ENCODE results near the gene OPCML.

Gene OPCML

GRCh38 chr11:132925825-132926469, 606.4 kb downstream of the OPCML start:
- TF ChIP-seq CTCF (conservative IDR thresholded peaks at IDR 0.05; ENCODE audit: low read depth), result no peak
- DNase-seq (ENCODE audit: low spot score), result no peak
- CTCF ChIA-PET, result interaction anchor here (1.4 kb wide), 1 partner anchor 15 kb away, joined by 6 read pairs; no protein-coding TSS in a partner anchor
- POLR2A ChIA-PET (ENCODE audit: low non-redundant PET), result no interaction called here
- no peak overlapping the region for H3K27ac ChIP-seq

- H3K27ac ChIP-seq, result no peak overlapping the region
- CTCF ChIA-PET, result no interaction called here
- TF ChIP-seq CTCF (conservative IDR thresholded peaks at IDR 0.05; ENCODE audit: low read depth), result no peak
- DNase-seq (ENCODE audit: low spot score), result no peak
- POLR2A ChIA-PET (ENCODE audit: low non-redundant PET), result no interaction called here
Measured at GRCh38 chr11:132921597-132921996, 610.7 kb downstream of the OPCML start.

GRCh38 chr11:132920451-132921096, 611.7 kb downstream of the OPCML start:
- no peak for DNase-seq (ENCODE audit: low spot score)
- H3K27ac ChIP-seq, result no peak overlapping the region
- POLR2A ChIA-PET (ENCODE audit: low non-redundant PET), result no interaction called here
- no peak for TF ChIP-seq CTCF (conservative IDR thresholded peaks at IDR 0.05; ENCODE audit: low read depth)
- CTCF ChIA-PET, result no interaction called here

GRCh38 chr11:132914600-132914999, 617.7 kb downstream of the OPCML start:
- POLR2A ChIA-PET (ENCODE audit: low non-redundant PET), result no interaction called here
- TF ChIP-seq CTCF (conservative IDR thresholded peaks at IDR 0.05; ENCODE audit: low read depth), result no peak
- no peak overlapping the region for H3K27ac ChIP-seq
- DNase-seq (ENCODE audit: low spot score), result no peak
- CTCF ChIA-PET, result no interaction called here

GRCh38 chr11:132913886-132914285, 618.4 kb downstream of the OPCML start:
- ChIA-PET CTCF (interaction anchor here (0.6 kb wide), 1 partner anchor 9 kb away, joined by 4 read pairs; no protein-coding TSS in a partner anchor), POLR2A (ENCODE audit: low non-redundant PET) (no interaction called here)
- H3K27ac ChIP-seq, result no peak overlapping the region
- no peak for TF ChIP-seq CTCF (conservative IDR thresholded peaks at IDR 0.05; ENCODE audit: low read depth)
- DNase-seq (ENCODE audit: low spot score), result no peak

GRCh38 chr11:132913295-132913694, 619.0 kb downstream of the OPCML start:
- ChIA-PET POLR2A (ENCODE audit: low non-redundant PET) (no interaction called here), CTCF (interaction anchor here (0.5 to 0.6 kb wide), 2 partner anchors 9 to 499 kb away, joined by 3 to 4 read pairs; no protein-coding TSS in a partner anchor)
- no peak for DNase-seq (ENCODE audit: low spot score)
- TF ChIP-seq CTCF (conservative IDR thresholded peaks at IDR 0.05; ENCODE audit: low read depth), result no peak
- H3K27ac ChIP-seq, result no peak overlapping the region
